ENCODE data around the gene SYCP2L. TPM values are rescaled to one million over a fixed set of nuclear protein-coding genes. Genes with fewer than 3 reads are reported as not detected.

The SYCP2L gene
- total and polyA plus RNA-seq, 10 of the 15 experiments (the other 5 are each of a cell fraction or from before 2014, with no cell fraction given): 0.03 to 0.12 (median 0.04) TPM; not detected in 7

GRCh38 chr6:10838794-10839333, 48.0 kb upstream of the SYCP2L start:
- peak overlapping the region; percentile 55; the same call in 1 of the 2 replicates for H3K9ac ChIP-seq (ENCODE audit: control insufficient read depth, insufficient read depth, low read length)
- H3K4me1 ChIP-seq (ENCODE audit: control insufficient read depth, insufficient read depth, low read length): peaks cover 8% of the 10 kb centered on the region; the same call in 1 of the 2 replicates
- no peaks in the 10 kb centered on the region for H3K79me2 ChIP-seq (ENCODE audit: control insufficient read depth, insufficient read depth, low read length)
- no peaks in the 10 kb centered on the region for H4K20me1 ChIP-seq (ENCODE audit: control insufficient read depth, insufficient read depth)
- no peaks in the 10 kb centered on the region; the same call in 2 of the 3 replicates for H3K9me3 ChIP-seq (replicated peaks; ENCODE audit: control insufficient read depth, insufficient read depth, low read length)
- intact Hi-C loops (cut with micrococcal nuclease; ENCODE audit: unreplicated experiment): loop anchor here (2.0 kb wide), 1 partner anchor 50 kb away; no protein-coding TSS in a partner anchor
- H3K36me3 ChIP-seq (ENCODE audit: control insufficient read depth in 2 of 2, insufficient read depth in 2 of 2, low read length in 1 of 2): no peaks in the 10 kb centered on the region
- H3K4me2 ChIP-seq (ENCODE audit: control insufficient read depth, insufficient read depth): peak overlapping the region; percentile 99
- peak overlapping the region; percentile 60 for H3K4me3 ChIP-seq
- FAIRE-seq (peak; percentile 84), ATAC-seq (peak; percentile 85), DNase-seq (ENCODE audit: low read depth, low spot score) (peak; percentile 85)
- in situ Hi-C loops (cut with MboI): no loop called here
- WGBS (ENCODE audit: insufficient coverage, insufficient replicate concordance, low lambda C conversion rate, missing lambda C conversion rate): 0% methylated on average over 8 of the region's 8 CpGs
- H3K27ac ChIP-seq (ENCODE audit: control insufficient read depth, insufficient read depth): peak overlapping the region; percentile 66
- H2AFZ ChIP-seq (ENCODE audit: control insufficient read depth, low read depth, low read length): peak overlapping the region; percentile 84
- H3K27me3 ChIP-seq (replicated peaks in 1 of 2; ENCODE audit: control insufficient read depth in 2 of 2, insufficient read depth in 2 of 2, low read length in 1 of 2): no peaks in the 10 kb centered on the region
- CTCF ChIA-PET: interaction anchor here (1.0 kb wide), 2 partner anchors 50 to 406 kb away, joined by 3 to 5 read pairs; no protein-coding TSS in a partner anchor
- RAD21 ChIA-PET (ENCODE audit: unreplicated experiment): interaction anchor here (1.3 kb wide), 1 partner anchor 50 kb away, joined by 7 read pairs; no protein-coding TSS in a partner anchor
- TSS peak; percentile 81 for BruUV-seq (replicated peaks)
- SMC1A ChIA-PET (ENCODE audit: uncharacterized antibody, unreplicated experiment): interaction anchor here (1.0 to 3.6 kb wide), 4 partner anchors 9 to 230 kb away, joined by 4 to 12 read pairs (median 4); no protein-coding TSS in a partner anchor
- POLR2A ChIA-PET: interaction anchor here (0.5 kb wide), 1 partner anchor 144 kb away, joined by 4 read pairs; the partner anchor contains the start of genes C6orf52 and PAK1IP1
- TF ChIP-seq SUPT20H (IDR thresholded peaks at IDR 0.05; ENCODE audit: borderline replicate concordance, control insufficient read depth, low read depth, low read length) (no peak), RAD51 (IDR thresholded peaks at IDR 0.05) (no peak), YBX1 (IDR thresholded peaks at IDR 0.05) (no peak), NR2F1 (conservative IDR thresholded peaks at IDR 0.05) (no peak), ELK1 (IDR thresholded peaks at IDR 0.05; ENCODE audit: low read depth, low read length) (no peak), KDM1A (IDR thresholded peaks at IDR 0.05; ENCODE audit: borderline replicate concordance) (no peak), ETV6 (conservative IDR thresholded peaks at IDR 0.05 in 1 of 2, IDR thresholded peaks at IDR 0.05 in 1 of 2; ENCODE audit: borderline replicate concordance in 1 of 2, low read depth in 1 of 2) (no peak), YY1 (IDR thresholded peaks at IDR 0.05; ENCODE audit: low read depth, low read length) (0 out of 2 replicates have a peak, but pooled peaks have one; percentile 16), CEBPB (IDR thresholded peaks at IDR 0.05; ENCODE audit: borderline replicate concordance in 1 of 2, low read depth in 2 of 2, low read length in 2 of 2) (no peak), CREM (IDR thresholded peaks at IDR 0.05; ENCODE audit: low read depth) (peak; percentile 60; the same call in 1 of the 2 replicates)
- TF ChIP-seq, protein P1, sequence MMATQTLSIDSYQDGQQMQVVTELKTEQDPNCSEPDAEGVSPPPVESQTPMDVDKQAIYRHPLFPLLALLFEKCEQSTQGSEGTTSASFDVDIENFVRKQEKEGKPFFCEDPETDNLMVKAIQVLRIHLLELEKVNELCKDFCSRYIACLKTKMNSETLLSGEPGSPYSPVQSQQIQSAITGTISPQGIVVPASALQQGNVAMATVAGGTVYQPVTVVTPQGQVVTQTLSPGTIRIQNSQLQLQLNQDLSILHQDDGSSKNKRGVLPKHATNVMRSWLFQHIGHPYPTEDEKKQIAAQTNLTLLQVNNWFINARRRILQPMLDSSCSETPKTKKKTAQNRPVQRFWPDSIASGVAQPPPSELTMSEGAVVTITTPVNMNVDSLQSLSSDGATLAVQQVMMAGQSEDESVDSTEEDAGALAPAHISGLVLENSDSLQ (IDR thresholded peaks at IDR 0.05): no peak
- TF ChIP-seq, protein P2, sequence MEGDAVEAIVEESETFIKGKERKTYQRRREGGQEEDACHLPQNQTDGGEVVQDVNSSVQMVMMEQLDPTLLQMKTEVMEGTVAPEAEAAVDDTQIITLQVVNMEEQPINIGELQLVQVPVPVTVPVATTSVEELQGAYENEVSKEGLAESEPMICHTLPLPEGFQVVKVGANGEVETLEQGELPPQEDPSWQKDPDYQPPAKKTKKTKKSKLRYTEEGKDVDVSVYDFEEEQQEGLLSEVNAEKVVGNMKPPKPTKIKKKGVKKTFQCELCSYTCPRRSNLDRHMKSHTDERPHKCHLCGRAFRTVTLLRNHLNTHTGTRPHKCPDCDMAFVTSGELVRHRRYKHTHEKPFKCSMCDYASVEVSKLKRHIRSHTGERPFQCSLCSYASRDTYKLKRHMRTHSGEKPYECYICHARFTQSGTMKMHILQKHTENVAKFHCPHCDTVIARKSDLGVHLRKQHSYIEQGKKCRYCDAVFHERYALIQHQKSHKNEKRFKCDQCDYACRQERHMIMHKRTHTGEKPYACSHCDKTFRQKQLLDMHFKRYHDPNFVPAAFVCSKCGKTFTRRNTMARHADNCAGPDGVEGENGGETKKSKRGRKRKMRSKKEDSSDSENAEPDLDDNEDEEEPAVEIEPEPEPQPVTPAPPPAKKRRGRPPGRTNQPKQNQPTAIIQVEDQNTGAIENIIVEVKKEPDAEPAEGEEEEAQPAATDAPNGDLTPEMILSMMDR (IDR thresholded peaks at IDR 0.05 in 2 of 3, conservative IDR thresholded peaks at IDR 0.05 in 1 of 3; ENCODE audit: control insufficient read depth in 2 of 3, extremely low read depth in 1 of 3, insufficient read depth in 1 of 3, low read depth in 3 of 3, low read length in 3 of 3): no peak
- TF ChIP-seq, protein P3, sequence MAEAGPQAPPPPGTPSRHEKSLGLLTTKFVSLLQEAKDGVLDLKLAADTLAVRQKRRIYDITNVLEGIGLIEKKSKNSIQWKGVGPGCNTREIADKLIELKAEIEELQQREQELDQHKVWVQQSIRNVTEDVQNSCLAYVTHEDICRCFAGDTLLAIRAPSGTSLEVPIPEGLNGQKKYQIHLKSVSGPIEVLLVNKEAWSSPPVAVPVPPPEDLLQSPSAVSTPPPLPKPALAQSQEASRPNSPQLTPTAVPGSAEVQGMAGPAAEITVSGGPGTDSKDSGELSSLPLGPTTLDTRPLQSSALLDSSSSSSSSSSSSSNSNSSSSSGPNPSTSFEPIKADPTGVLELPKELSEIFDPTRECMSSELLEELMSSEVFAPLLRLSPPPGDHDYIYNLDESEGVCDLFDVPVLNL (IDR thresholded peaks at IDR 0.05; ENCODE audit: low read depth, low read length): no peak
- TF ChIP-seq, protein P4, sequence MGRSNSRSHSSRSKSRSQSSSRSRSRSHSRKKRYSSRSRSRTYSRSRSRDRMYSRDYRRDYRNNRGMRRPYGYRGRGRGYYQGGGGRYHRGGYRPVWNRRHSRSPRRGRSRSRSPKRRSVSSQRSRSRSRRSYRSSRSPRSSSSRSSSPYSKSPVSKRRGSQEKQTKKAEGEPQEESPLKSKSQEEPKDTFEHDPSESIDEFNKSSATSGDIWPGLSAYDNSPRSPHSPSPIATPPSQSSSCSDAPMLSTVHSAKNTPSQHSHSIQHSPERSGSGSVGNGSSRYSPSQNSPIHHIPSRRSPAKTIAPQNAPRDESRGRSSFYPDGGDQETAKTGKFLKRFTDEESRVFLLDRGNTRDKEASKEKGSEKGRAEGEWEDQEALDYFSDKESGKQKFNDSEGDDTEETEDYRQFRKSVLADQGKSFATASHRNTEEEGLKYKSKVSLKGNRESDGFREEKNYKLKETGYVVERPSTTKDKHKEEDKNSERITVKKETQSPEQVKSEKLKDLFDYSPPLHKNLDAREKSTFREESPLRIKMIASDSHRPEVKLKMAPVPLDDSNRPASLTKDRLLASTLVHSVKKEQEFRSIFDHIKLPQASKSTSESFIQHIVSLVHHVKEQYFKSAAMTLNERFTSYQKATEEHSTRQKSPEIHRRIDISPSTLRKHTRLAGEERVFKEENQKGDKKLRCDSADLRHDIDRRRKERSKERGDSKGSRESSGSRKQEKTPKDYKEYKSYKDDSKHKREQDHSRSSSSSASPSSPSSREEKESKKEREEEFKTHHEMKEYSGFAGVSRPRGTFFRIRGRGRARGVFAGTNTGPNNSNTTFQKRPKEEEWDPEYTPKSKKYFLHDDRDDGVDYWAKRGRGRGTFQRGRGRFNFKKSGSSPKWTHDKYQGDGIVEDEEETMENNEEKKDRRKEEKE (IDR thresholded peaks at IDR 0.05): no peak

Data from GM12878 (cell line).